GM12873 (cell line): ENCODE measurements around the gene MUC15.

Experiments
- CTCF ChIP-seq: IDR thresholded peaks from 2 replicates; pipeline ENCODE4 v1.5.1; 2012; ENCODE audit warnings: low read depth, mild to moderate bottlenecking, moderate library complexity, low read length, control low read depth; ENCODE audit not compliant: insufficient read depth; ENCODE audit errors: missing control alignments

The MUC15 gene

DNA sequence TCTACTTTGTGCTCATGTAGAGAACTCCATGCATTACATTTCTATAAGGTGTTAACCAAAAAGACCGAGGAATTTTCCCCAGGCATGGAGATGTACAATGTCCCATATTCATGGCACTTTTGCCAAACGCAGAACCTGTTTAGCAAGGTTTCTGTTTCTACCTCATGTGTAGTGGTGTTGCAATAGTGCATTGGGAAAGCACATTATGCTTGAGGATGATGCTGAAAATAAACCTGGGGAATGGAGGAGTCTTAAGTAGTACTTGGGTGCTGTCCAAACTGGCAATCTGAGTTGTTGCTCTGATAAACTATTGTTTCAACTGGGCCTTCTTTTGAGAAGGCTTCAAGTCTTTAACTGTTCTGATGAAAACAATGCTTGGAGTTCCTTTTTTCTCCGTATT, 11.5 kb upstream of the MUC15 start:
- TF ChIP-seq CTCF: no peak

DNA sequence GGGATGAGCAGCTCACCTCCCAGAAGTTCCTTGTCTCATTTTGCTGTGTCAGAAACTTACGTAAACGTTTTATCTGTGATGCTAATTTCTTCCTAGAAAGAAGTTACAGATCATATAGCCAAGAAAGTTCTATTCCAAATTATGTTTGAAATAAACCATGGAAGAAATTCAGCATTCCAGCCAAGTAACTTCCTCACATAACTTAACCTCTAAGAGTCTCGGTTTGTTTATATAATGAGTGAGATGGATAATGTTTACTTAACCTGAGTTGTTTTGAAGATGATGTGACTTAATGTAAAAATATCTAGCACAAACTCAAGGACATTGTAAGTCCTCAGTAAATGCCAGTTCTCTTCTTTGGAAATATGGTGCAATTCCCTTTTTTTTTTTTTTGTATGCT, 8.9 kb upstream of the MUC15 start:
- TF ChIP-seq CTCF: no peak

DNA sequence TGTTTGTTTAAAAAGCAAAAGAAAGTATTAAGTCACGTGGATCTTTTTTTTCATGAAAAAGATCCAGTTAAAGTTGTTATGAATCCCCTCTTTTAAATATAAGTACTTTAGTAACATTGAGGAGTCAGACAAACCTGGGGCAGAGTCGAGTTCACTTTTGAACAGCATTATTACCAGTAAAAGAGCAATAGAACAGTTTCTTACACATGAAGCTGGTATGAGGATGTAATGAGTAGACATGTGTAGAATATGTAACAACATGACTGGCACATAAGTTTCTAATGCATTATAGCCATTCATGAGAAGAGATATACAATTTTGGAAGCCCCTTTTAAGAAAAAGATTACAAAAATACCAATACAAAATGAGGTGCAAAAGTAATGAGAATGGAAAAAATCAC, 7.6 kb upstream of the MUC15 start:
- TF ChIP-seq CTCF: no peak

DNA sequence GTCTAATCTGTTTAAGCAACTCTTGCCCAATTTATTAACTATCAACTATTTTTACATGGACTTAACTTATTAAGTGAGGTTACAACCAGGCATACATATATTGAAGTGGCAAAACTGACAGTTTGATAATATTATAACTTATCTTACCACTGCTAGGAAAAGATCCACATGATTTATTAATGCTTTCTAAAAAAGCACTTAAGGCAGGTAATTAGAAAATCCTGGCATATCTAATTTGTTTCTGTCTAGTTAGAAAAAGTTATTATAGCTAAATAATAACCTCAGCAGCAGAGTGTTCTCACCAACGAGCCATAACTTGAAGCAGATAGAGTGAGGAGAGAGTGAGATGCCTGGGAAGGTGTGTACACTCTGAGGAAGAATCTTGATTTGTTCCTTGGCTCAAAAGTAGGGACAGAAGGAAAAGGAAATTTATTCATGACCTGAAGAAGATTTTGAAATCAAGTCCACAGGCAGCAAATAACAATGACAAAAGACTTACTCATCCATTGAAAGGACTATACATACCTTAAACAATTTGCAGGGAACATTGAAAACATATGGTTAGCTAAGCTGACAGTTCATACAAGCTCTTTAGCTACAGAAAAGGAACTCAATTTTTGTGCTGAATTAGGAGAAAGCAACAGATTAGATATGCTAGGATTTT, 7.1 kb upstream of the MUC15 start:
- no peak for TF ChIP-seq CTCF

GRCh38 chr11:26575946-26576345, 3.9 kb upstream of the MUC15 start:
- TF ChIP-seq CTCF: no peak

DNA sequence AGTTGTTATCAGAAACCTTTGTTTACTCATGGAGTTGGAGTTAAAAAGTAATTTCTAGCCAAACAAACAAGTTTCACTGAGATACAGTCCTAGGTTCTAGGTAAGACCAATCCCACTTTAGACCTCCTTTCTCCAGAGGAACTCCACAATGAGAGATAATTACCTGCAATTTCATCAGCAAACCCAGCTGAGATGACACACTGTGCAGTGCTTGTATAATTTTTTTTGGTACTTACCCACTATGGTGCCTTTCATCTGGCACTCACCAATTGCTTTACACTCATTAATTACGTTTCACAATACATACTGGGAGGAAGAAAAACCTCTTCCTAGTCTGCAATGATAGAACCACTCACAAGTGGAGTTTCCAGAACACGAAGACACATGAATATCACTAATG, 1.8 kb upstream of the MUC15 start:
- TF ChIP-seq CTCF: no peak

DNA sequence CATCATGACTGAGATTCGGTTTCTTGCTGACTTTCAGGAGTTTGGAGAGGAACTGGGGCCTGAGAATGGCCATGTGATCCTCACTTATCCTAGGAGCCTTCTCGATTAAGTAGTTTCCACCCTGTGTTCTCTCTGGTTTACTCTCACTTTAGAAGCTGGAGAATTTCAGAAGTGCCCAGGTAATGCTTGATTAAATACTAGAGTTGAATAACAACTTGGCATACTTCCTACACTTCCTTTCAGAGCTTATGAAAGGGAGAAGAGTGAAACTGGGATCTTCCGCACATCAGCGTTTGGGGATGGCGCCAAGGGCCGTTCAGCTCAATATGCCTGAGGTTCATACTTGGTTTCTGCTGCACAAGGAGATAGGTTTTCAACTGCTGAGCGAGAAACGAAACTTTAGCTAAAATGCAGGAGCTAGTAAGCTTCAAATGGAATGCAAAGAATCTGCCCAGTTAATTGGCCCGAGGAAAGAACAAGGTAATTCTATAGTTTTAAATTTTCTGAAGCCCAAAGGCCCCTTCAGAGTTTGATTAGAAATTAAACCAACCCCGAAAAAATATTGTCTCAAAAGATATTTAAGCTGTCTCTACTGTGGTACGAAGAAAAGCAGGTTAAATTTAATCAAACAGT, 823 bp upstream of the MUC15 start:
- TF ChIP-seq CTCF: no peak
